Activated CD4-positive, alpha-beta memory T cell treated with anti-CD3 and anti-CD28 coated beads for 36 hours (primary cell): ENCODE measurements around the gene TMEM179. TPM values are rescaled to one million over a fixed set of nuclear protein-coding genes. Genes with fewer than 3 reads are reported as not detected.
"Not testable (repeated sequence)": the region's sequence is repeated elsewhere in the genome, so short reads cannot be mapped to it uniquely, and the experiment has no call there.

Experiments
- CTCF ChIA-PET: fragments of 350-600 bp; sonication (Branson Sonifier 250); formaldehyde crosslinking; loops from one replicate; lab custom pipeline; 2021; ENCODE audit warnings: antibody characterized with exemption, inconsistent platforms; lab: Charles Lee
- POLR2A ChIA-PET: fragments of 350-600 bp; sonication (Branson Sonifier 250); formaldehyde crosslinking; loops from one replicate; lab custom pipeline; 2021; ENCODE audit warnings: antibody characterized with exemption; lab: Charles Lee
- DNase-seq: peaks from one replicate; pipeline ENCODE4 v3.0.0-alpha.2; 2020
- H3K27ac Mint-ChIP-seq: one replicate; pipeline ENCODE4 v1.8.0; 2021; ENCODE audit warnings: mixed read lengths
- H3K27me3 Mint-ChIP-seq: one replicate; pipeline ENCODE4 v1.8.0; 2021; ENCODE audit warnings: mixed read lengths
- H3K36me3 Mint-ChIP-seq: one replicate; pipeline ENCODE4 v1.8.0; 2021; ENCODE audit warnings: mixed read lengths
- H3K4me1 Mint-ChIP-seq: one replicate; pipeline ENCODE4 v1.8.0; 2021; ENCODE audit warnings: low read depth, mixed read lengths
- H3K4me3 Mint-ChIP-seq: one replicate; pipeline ENCODE4 v1.8.0; 2021; ENCODE audit warnings: mild to moderate bottlenecking, mixed read lengths
- H3K9me3 Mint-ChIP-seq: one replicate; pipeline ENCODE4 v1.8.0; 2021; ENCODE audit warnings: mixed read lengths
- intact Hi-C: fragments of 100-400 bp; cut with micrococcal nuclease; formaldehyde crosslinking; loops from one replicate; pipeline ENCODE4 v1.15.1; 2023
- total RNA-seq, 2 experiments: library from RNA; stranded (reverse); gene quantifications; one replicate each; pipeline ENCODE4 v1.2.3, GENCODE V29; 2021

Gene TMEM179
- total RNA-seq, 2 experiments from 2014 or later: not detected

- DNase-seq: no peak
- H3K4me1 Mint-ChIP-seq: no peaks in the 10 kb centered on the region
- H3K4me3 Mint-ChIP-seq: no peak overlapping the region
- H3K36me3 Mint-ChIP-seq: no peaks in the 10 kb centered on the region
- peaks cover 9% of the 10 kb centered on the region for H3K9me3 Mint-ChIP-seq
- peaks cover 9% of the 10 kb centered on the region for H3K27me3 Mint-ChIP-seq
- ChIA-PET POLR2A (no interaction called here), CTCF (interaction anchor here (1.2 kb wide), 1 partner anchor 9 kb away, joined by 3 read pairs; no protein-coding TSS in a partner anchor)
- no peak overlapping the region for H3K27ac Mint-ChIP-seq
- intact Hi-C loops: loop anchor here (5.0 kb wide), 1 partner anchor 507 kb away; the partner anchor contains the start of gene KIF26A
Observed at GRCh38 chr14:104644091-104644635, 39.6 kb upstream of the TMEM179 start.

- Mint-ChIP-seq H3K27me3 (peaks cover 14% of the 10 kb centered on the region), H3K4me1 (no peaks in the 10 kb centered on the region), H3K27ac (no peak overlapping the region), H3K36me3 (no peaks in the 10 kb centered on the region), H3K4me3 (no peak overlapping the region), H3K9me3 (peaks cover 9% of the 10 kb centered on the region)
- ChIA-PET CTCF (interaction anchor here (0.9 to 1.2 kb wide), 2 partner anchors 10 to 66 kb away, joined by 3 read pairs; no protein-coding TSS in a partner anchor), POLR2A (no interaction called here)
- intact Hi-C loops: loop anchor here (5.0 kb wide), 1 partner anchor 506 kb away; the partner anchor contains the start of gene KIF26A
- no peak for DNase-seq
Observed at GRCh38 chr14:104643306-104643705, 38.7 kb upstream of the TMEM179 start.

GRCh38 chr14:104642540-104642868 lies 37.9 kb upstream of the TMEM179 start:
- intact Hi-C loops: loop anchor here (5.0 kb wide), 1 partner anchor 505 kb away; the partner anchor contains the start of gene KIF26A
- H3K4me3 Mint-ChIP-seq: no peak overlapping the region
- H3K36me3 Mint-ChIP-seq: no peaks in the 10 kb centered on the region
- H3K9me3 Mint-ChIP-seq: peaks cover 9% of the 10 kb centered on the region
- CTCF ChIA-PET: no interaction called here
- H3K27me3 Mint-ChIP-seq: peaks cover 17% of the 10 kb centered on the region
- no peak overlapping the region for H3K27ac Mint-ChIP-seq
- no peak for DNase-seq
- POLR2A ChIA-PET: no interaction called here
- H3K4me1 Mint-ChIP-seq: no peaks in the 10 kb centered on the region

- intact Hi-C loops: loop anchor here (5.0 kb wide), 1 partner anchor 505 kb away; the partner anchor contains the start of gene KIF26A
- no peaks in the 10 kb centered on the region for H3K36me3 Mint-ChIP-seq
- no peak for DNase-seq
- peaks cover 17% of the 10 kb centered on the region for H3K27me3 Mint-ChIP-seq
- H3K4me1 Mint-ChIP-seq: no peaks in the 10 kb centered on the region
- H3K27ac Mint-ChIP-seq: no peak overlapping the region
- H3K4me3 Mint-ChIP-seq: no peak overlapping the region
- ChIA-PET CTCF (no interaction called here), POLR2A (no interaction called here)
- peaks cover 9% of the 10 kb centered on the region for H3K9me3 Mint-ChIP-seq
Observed at GRCh38 chr14:104641753-104642539, 37.4 kb upstream of the TMEM179 start.

GRCh38 chr14:104640681-104641080 lies 36.1 kb upstream of the TMEM179 start:
- no peaks in the 10 kb centered on the region for H3K4me1 Mint-ChIP-seq
- CTCF ChIA-PET: interaction anchor here (0.8 to 1.7 kb wide), 4 partner anchors 503 to 740 kb away, joined by 3 to 9 read pairs (median 4); no protein-coding TSS in a partner anchor
- H3K36me3 Mint-ChIP-seq: no peaks in the 10 kb centered on the region
- H3K9me3 Mint-ChIP-seq: peaks cover 9% of the 10 kb centered on the region
- DNase-seq: no peak
- no peak overlapping the region for H3K27ac Mint-ChIP-seq
- POLR2A ChIA-PET: no interaction called here
- no peak overlapping the region for H3K4me3 Mint-ChIP-seq
- intact Hi-C loops: loop anchor here (5.0 kb wide), 1 partner anchor 503 kb away; the partner anchor contains the start of gene KIF26A
- H3K27me3 Mint-ChIP-seq: peaks cover 17% of the 10 kb centered on the region

- no peak overlapping the region for H3K4me3 Mint-ChIP-seq
Observed at GRCh38 chr14:104639885-104640548, 35.4 kb upstream of the TMEM179 start.

GRCh38 chr14:104639471-104639870 lies 34.9 kb upstream of the TMEM179 start:
- ChIA-PET CTCF (interaction anchor here (1.1 to 1.7 kb wide), 4 partner anchors 21 to 562 kb away, joined by 3 to 9 read pairs (median 4); no protein-coding TSS in a partner anchor), POLR2A (no interaction called here)
- Mint-ChIP-seq H3K36me3 (no peaks in the 10 kb centered on the region), H3K4me3 (no peak overlapping the region), H3K27me3 (peaks cover 14% of the 10 kb centered on the region), H3K4me1 (no peaks in the 10 kb centered on the region), H3K27ac (no peak overlapping the region), H3K9me3 (no peaks in the 10 kb centered on the region)
- intact Hi-C loops: no loop called here
- DNase-seq: no peak

More at GRCh38 chr14:104639885-104640548, 35.4 kb upstream of the TMEM179 start:
- Mint-ChIP-seq H3K36me3 (no peaks in the 10 kb centered on the region), H3K9me3 (peaks cover 4% of the 10 kb centered on the region), H3K27me3 (peaks cover 15% of the 10 kb centered on the region), H3K4me1 (no peaks in the 10 kb centered on the region), H3K27ac (no peak overlapping the region)
- POLR2A ChIA-PET: no interaction called here
- peak; percentile 65 for DNase-seq
- CTCF ChIA-PET: interaction anchor here (0.8 to 1.7 kb wide), 5 partner anchors 22 to 739 kb away, joined by 3 to 9 read pairs (median 3); no protein-coding TSS in a partner anchor
- intact Hi-C loops: loop anchor here (5.0 kb wide), 1 partner anchor 503 kb away; the partner anchor contains the start of gene KIF26A

GRCh38 chr14:104638927-104639450 lies 34.4 kb upstream of the TMEM179 start:
- peaks cover 14% of the 10 kb centered on the region for H3K27me3 Mint-ChIP-seq
- no peaks in the 10 kb centered on the region for H3K4me1 Mint-ChIP-seq
- no peak overlapping the region for H3K4me3 Mint-ChIP-seq
- intact Hi-C loops: no loop called here
- no peak for DNase-seq
- H3K9me3 Mint-ChIP-seq: no peaks in the 10 kb centered on the region
- CTCF ChIA-PET: interaction anchor here (1.1 to 1.7 kb wide), 2 partner anchors 21 to 561 kb away, joined by 3 to 9 read pairs; no protein-coding TSS in a partner anchor
- H3K27ac Mint-ChIP-seq: no peak overlapping the region
- H3K36me3 Mint-ChIP-seq: no peaks in the 10 kb centered on the region
- POLR2A ChIA-PET: no interaction called here

GRCh38 chr14:104638190-104638589 lies 33.6 kb upstream of the TMEM179 start:
- Mint-ChIP-seq H3K4me3 (no peak overlapping the region), H3K36me3 (no peaks in the 10 kb centered on the region), H3K27ac (no peak overlapping the region), H3K27me3 (peaks cover 14% of the 10 kb centered on the region), H3K4me1 (no peaks in the 10 kb centered on the region), H3K9me3 (no peaks in the 10 kb centered on the region)
- DNase-seq: no peak
- ChIA-PET POLR2A (no interaction called here), CTCF (no interaction called here)
- intact Hi-C loops: no loop called here

GRCh38 chr14:104637546-104638003 lies 33.0 kb upstream of the TMEM179 start:
- ChIA-PET POLR2A (no interaction called here), CTCF (interaction anchor here (2.1 kb wide), 1 partner anchor 560 kb away, joined by 7 read pairs; no protein-coding TSS in a partner anchor)
- Mint-ChIP-seq H3K27me3 (peaks cover 14% of the 10 kb centered on the region), H3K4me1 (no peaks in the 10 kb centered on the region), H3K36me3 (no peaks in the 10 kb centered on the region), H3K4me3 (no peak overlapping the region), H3K9me3 (no peaks in the 10 kb centered on the region), H3K27ac (no peak overlapping the region)
- DNase-seq: no peak
- intact Hi-C loops: no loop called here

GRCh38 chr14:104636846-104637545 lies 32.4 kb upstream of the TMEM179 start:
- intact Hi-C loops, H3K27ac Mint-ChIP-seq, H3K9me3 Mint-ChIP-seq, H3K4me1 Mint-ChIP-seq, POLR2A ChIA-PET, DNase-seq, H3K4me3 Mint-ChIP-seq, H3K36me3 Mint-ChIP-seq: not testable (repeated sequence)
- CTCF ChIA-PET: interaction anchor here (2.1 kb wide), 1 partner anchor 559 kb away, joined by 7 read pairs; no protein-coding TSS in a partner anchor
- peaks cover 14% of the 10 kb centered on the region for H3K27me3 Mint-ChIP-seq
